HepG2 (cell line): Measurements from ENCODE around the gene GIMAP1. TPM values are rescaled to one million over a fixed set of nuclear protein-coding genes. Genes with fewer than 3 reads are reported as not detected.
A peak's percentile ranks its signal among the peaks of the same experiment; 100 is the strongest.

Source experiments
- FOXO1 ChIP-seq: sonication (generic); formaldehyde crosslinking; IDR thresholded peaks from 2 replicates; pipeline ENCODE4 v1.4.0; 2020; ENCODE audit warnings: missing genetic modification reagents
- ISX ChIP-seq: sonication (generic); formaldehyde crosslinking; conservative IDR thresholded peaks from 2 replicates; pipeline ENCODE4 v1.5.0; 2020; ENCODE audit warnings: missing genetic modification reagents
- KDM6A ChIP-seq: IDR thresholded peaks from 2 replicates; pipeline ENCODE4 v1.6.1; 2016; ENCODE audit warnings: low read depth
- MYC ChIP-seq: sonication (generic); formaldehyde crosslinking; IDR thresholded peaks from 2 replicates; pipeline ENCODE4 v1.9.0; 2021; ENCODE audit warnings: missing genetic modification reagents, borderline replicate concordance
- SMYD3 ChIP-seq: sonication (generic); formaldehyde crosslinking; IDR thresholded peaks from 2 replicates; pipeline ENCODE4 v1.8.1; 2023; ENCODE audit warnings: mild to moderate bottlenecking, missing genetic modification reagents
- ZMYM2 ChIP-seq: sonication (generic); formaldehyde crosslinking; IDR thresholded peaks from 2 replicates; pipeline ENCODE4 v1.8.0; 2022; ENCODE audit warnings: mild to moderate bottlenecking, missing genetic modification reagents
- ZMYM4 ChIP-seq: sonication (generic); formaldehyde crosslinking; IDR thresholded peaks from 2 replicates; pipeline ENCODE4 v1.8.1; 2023; ENCODE audit warnings: mild to moderate bottlenecking, missing genetic modification reagents
- ZNF230 ChIP-seq: sonication (generic); formaldehyde crosslinking; IDR thresholded peaks from 2 replicates; pipeline ENCODE4 v1.4.0; 2020; ENCODE audit warnings: mild to moderate bottlenecking, missing genetic modification reagents
- ZNF331 ChIP-seq: sonication (generic); formaldehyde crosslinking; IDR thresholded peaks from 2 replicates; pipeline ENCODE4 v1.4.0; 2020; ENCODE audit warnings: missing genetic modification reagents
- ZNF446 ChIP-seq: sonication (generic); formaldehyde crosslinking; IDR thresholded peaks from 2 replicates; pipeline ENCODE4 v1.5.0; 2020; ENCODE audit warnings: mild to moderate bottlenecking, missing genetic modification reagents
- polyA plus RNA-seq, 8 experiments: library from polyadenylated mRNA; depleted of rRNA in 3 of 8; stranded (reverse) in 7 of 8; unstranded in 1 of 8; fragments of >200 nt; fragmentation: Illumina TruSeq in 4 of 8; extraction: Trizol in 4 of 8; gene quantifications; 2 replicates each; pipeline versions ENCODE4 v1.2.1 to v1.2.3, GENCODE V29; 2011 to 2016; ENCODE audit warnings: low read depth in 4 of 8, missing spikeins in 1 of 8, mixed read lengths in 1 of 8; ENCODE audit not compliant: insufficient read depth in 1 of 8
- total RNA-seq, 5 experiments: library from RNA; depleted of rRNA; stranded (reverse); fragments of >200 nt; fragmentation: Illumina TruSeq; extraction: Trizol; gene quantifications; 2 replicates each; pipeline ENCODE4 v1.2.3, GENCODE V29; 2016; ENCODE audit warnings: low read depth in 1 of 5
- TF ChIP-seq, protein P1 (sequence below), 2 experiments: sonication (generic) in 1 of 2; formaldehyde crosslinking in 1 of 2; IDR thresholded peaks; 2 replicates each; pipeline versions ENCODE4 v1.4.0 to v1.6.1; 2016 to 2020; ENCODE audit warnings: borderline replicate concordance in 1 of 2, low read depth in 1 of 2, mild to moderate bottlenecking in 1 of 2, missing genetic modification reagents in 1 of 2
- TF ChIP-seq, protein P2 (sequence below): sonication (generic); formaldehyde crosslinking; IDR thresholded peaks from 2 replicates; pipeline ENCODE4 v1.8.0; 2023; ENCODE audit warnings: mild to moderate bottlenecking, missing genetic modification reagents
- TF ChIP-seq, protein P3 (sequence below): sonication (generic); formaldehyde crosslinking; conservative IDR thresholded peaks from 2 replicates; pipeline ENCODE4 v1.8.0; 2022; ENCODE audit warnings: missing genetic modification reagents
- TF ChIP-seq, protein P4 (sequence below): IDR thresholded peaks from 2 replicates; pipeline ENCODE4 v1.6.1; 2016
- TF ChIP-seq, protein P5 (sequence below): sonication (generic); formaldehyde crosslinking; IDR thresholded peaks from 2 replicates; pipeline ENCODE4 v1.4.0; 2020; ENCODE audit warnings: missing genetic modification reagents, borderline replicate concordance
- TF ChIP-seq, protein P6 (sequence below): sonication (generic); IDR thresholded peaks from 2 replicates; pipeline ENCODE4 v1.6.1; 2016; ENCODE audit warnings: low read depth, borderline replicate concordance

Gene GIMAP1
- total and polyA plus RNA-seq, 2 of the 13 experiments (the other 11 are each of a cell fraction or from before 2014, with no cell fraction given), result not detected

DNA sequence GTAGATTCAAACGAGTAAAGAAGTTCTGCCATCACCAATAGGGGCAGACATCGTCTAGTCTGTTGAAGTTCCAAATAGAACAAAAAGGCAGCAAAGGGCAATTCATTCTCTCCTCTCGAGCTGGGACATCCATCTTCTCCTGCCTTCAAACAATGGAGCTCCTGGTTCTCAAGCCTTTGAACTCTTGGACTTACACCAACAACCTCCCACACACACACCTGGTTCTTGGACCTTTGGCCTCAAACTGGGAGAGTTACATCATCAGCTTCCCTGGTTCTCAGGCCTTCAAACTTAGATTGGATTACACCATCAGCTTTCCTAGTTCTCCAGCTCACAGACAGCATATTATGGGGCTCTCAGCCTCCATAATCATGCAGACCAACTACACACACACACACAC is 11.0 kb downstream of the GIMAP1 start (continued):
- TF ChIP-seq, protein P1, sequence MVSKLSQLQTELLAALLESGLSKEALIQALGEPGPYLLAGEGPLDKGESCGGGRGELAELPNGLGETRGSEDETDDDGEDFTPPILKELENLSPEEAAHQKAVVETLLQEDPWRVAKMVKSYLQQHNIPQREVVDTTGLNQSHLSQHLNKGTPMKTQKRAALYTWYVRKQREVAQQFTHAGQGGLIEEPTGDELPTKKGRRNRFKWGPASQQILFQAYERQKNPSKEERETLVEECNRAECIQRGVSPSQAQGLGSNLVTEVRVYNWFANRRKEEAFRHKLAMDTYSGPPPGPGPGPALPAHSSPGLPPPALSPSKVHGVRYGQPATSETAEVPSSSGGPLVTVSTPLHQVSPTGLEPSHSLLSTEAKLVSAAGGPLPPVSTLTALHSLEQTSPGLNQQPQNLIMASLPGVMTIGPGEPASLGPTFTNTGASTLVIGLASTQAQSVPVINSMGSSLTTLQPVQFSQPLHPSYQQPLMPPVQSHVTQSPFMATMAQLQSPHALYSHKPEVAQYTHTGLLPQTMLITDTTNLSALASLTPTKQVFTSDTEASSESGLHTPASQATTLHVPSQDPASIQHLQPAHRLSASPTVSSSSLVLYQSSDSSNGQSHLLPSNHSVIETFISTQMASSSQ (IDR thresholded peaks at IDR 0.05; ENCODE audit: low read depth), result no peak
- TF ChIP-seq, protein P1 (CRISPR knock-in tag; IDR thresholded peaks at IDR 0.05; ENCODE audit: borderline replicate concordance), result peak; percentile 35; the same call in 1 of the 2 replicates
- TF ChIP-seq, protein P2, sequence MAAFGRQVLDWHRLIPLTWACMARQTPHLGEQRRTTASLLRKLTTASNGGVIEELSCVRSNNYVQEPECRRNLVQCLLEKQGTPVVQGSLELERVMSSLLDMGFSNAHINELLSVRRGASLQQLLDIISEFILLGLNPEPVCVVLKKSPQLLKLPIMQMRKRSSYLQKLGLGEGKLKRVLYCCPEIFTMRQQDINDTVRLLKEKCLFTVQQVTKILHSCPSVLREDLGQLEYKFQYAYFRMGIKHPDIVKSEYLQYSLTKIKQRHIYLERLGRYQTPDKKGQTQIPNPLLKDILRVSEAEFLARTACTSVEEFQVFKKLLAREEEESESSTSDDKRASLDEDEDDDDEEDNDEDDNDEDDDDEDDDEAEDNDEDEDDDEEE, result no peak
- peak; percentile 43; the same call in 1 of the 2 replicates for TF ChIP-seq FOXO1
- no peak for TF ChIP-seq MYC
- no peak for TF ChIP-seq SMYD3 (CRISPR knock-in tag)
- TF ChIP-seq ZMYM4, result peak; percentile 70
- 0 out of 2 replicates have a peak, but pooled peaks have one; percentile 32 for TF ChIP-seq KDM6A (CRISPR knock-in tag)
- TF ChIP-seq, protein P3, sequence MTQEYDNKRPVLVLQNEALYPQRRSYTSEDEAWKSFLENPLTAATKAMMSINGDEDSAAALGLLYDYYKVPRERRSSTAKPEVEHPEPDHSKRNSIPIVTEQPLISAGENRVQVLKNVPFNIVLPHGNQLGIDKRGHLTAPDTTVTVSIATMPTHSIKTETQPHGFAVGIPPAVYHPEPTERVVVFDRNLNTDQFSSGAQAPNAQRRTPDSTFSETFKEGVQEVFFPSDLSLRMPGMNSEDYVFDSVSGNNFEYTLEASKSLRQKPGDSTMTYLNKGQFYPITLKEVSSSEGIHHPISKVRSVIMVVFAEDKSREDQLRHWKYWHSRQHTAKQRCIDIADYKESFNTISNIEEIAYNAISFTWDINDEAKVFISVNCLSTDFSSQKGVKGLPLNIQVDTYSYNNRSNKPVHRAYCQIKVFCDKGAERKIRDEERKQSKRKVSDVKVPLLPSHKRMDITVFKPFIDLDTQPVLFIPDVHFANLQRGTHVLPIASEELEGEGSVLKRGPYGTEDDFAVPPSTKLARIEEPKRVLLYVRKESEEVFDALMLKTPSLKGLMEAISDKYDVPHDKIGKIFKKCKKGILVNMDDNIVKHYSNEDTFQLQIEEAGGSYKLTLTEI (CRISPR knock-in tag), result no peak
- TF ChIP-seq ISX (CRISPR knock-in tag), result no peak
- TF ChIP-seq ZMYM2 (CRISPR knock-in tag), result 0 out of 2 replicates have a peak, but pooled peaks have one; percentile 25
- no peak for TF ChIP-seq ZNF230
- TF ChIP-seq, protein P4, sequence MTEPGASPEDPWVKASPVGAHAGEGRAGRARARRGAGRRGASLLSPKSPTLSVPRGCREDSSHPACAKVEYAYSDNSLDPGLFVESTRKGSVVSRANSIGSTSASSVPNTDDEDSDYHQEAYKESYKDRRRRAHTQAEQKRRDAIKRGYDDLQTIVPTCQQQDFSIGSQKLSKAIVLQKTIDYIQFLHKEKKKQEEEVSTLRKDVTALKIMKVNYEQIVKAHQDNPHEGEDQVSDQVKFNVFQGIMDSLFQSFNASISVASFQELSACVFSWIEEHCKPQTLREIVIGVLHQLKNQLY (CRISPR knock-in tag), result no peak
- TF ChIP-seq, protein P5, sequence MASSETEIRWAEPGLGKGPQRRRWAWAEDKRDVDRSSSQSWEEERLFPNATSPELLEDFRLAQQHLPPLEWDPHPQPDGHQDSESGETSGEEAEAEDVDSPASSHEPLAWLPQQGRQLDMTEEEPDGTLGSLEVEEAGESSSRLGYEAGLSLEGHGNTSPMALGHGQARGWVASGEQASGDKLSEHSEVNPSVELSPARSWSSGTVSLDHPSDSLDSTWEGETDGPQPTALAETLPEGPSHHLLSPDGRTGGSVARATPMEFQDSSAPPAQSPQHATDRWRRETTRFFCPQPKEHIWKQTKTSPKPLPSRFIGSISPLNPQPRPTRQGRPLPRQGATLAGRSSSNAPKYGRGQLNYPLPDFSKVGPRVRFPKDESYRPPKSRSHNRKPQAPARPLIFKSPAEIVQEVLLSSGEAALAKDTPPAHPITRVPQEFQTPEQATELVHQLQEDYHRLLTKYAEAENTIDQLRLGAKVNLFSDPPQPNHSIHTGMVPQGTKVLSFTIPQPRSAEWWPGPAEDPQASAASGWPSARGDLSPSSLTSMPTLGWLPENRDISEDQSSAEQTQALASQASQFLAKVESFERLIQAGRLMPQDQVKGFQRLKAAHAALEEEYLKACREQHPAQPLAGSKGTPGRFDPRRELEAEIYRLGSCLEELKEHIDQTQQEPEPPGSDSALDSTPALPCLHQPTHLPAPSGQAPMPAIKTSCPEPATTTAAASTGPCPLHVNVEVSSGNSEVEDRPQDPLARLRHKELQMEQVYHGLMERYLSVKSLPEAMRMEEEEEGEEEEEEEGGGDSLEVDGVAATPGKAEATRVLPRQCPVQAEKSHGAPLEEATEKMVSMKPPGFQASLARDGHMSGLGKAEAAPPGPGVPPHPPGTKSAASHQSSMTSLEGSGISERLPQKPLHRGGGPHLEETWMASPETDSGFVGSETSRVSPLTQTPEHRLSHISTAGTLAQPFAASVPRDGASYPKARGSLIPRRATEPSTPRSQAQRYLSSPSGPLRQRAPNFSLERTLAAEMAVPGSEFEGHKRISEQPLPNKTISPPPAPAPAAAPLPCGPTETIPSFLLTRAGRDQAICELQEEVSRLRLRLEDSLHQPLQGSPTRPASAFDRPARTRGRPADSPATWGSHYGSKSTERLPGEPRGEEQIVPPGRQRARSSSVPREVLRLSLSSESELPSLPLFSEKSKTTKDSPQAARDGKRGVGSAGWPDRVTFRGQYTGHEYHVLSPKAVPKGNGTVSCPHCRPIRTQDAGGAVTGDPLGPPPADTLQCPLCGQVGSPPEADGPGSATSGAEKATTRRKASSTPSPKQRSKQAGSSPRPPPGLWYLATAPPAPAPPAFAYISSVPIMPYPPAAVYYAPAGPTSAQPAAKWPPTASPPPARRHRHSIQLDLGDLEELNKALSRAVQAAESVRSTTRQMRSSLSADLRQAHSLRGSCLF, result no peak
- peak; percentile 83; the same call in 1 of the 2 replicates for TF ChIP-seq ZNF331
- TF ChIP-seq ZNF446 (CRISPR knock-in tag), result no peak
- TF ChIP-seq, protein P6, sequence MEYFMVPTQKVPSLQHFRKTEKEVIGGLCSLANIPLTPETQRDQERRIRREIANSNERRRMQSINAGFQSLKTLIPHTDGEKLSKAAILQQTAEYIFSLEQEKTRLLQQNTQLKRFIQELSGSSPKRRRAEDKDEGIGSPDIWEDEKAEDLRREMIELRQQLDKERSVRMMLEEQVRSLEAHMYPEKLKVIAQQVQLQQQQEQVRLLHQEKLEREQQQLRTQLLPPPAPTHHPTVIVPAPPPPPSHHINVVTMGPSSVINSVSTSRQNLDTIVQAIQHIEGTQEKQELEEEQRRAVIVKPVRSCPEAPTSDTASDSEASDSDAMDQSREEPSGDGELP, result peak; percentile 62; the same call in 1 of the 2 replicates
